DOHH2 (cell line): ENCODE data around the gene SMC3.

Source experiments
- H3F3A ChIP-seq: fragments of 200-600 bp; sonication (generic), shearing (Covaris generic); 2 replicates; pipeline ENCODE4 v1.6.0; 2016; ENCODE audit warnings: antibody characterized with exemption, mild to moderate bottlenecking; ENCODE audit not compliant: control insufficient read depth, insufficient read depth
- H3K27ac ChIP-seq: fragments of 200-600 bp; sonication (generic); 2 replicates; pipeline ENCODE4 v1.5.1; 2014; ENCODE audit warnings: low read depth, mild to moderate bottlenecking, low read length, moderate library complexity
- H3K27me3 ChIP-seq: fragments of 200-600 bp; sonication (generic); 2 replicates; pipeline ENCODE4 v1.6.1; 2014; ENCODE audit warnings: mild to moderate bottlenecking, low read length, mixed read lengths; ENCODE audit not compliant: control insufficient read depth
- H3K36me3 ChIP-seq: fragments of 200-600 bp; sonication (generic); 2 replicates; pipeline ENCODE4 v1.6.1; 2014; ENCODE audit warnings: mild to moderate bottlenecking, low read length, moderate library complexity, mixed read lengths; ENCODE audit not compliant: control insufficient read depth
- H3K4me1 ChIP-seq: fragments of 200-600 bp; sonication (generic); 2 replicates; pipeline ENCODE4 v1.6.1; 2014; ENCODE audit warnings: mild to moderate bottlenecking, low read length, mixed read lengths; ENCODE audit not compliant: control insufficient read depth
- H3K4me2 ChIP-seq: fragments of 200-600 bp; sonication (generic); 2 replicates; pipeline ENCODE4 v1.6.0; 2014; ENCODE audit warnings: mild to moderate bottlenecking, low read length, moderate library complexity
- H3K4me3 ChIP-seq: fragments of 200-600 bp; sonication (generic); 2 replicates; pipeline ENCODE4 v1.5.1; 2014; ENCODE audit warnings: mild to moderate bottlenecking, low read length, mixed read lengths
- H3K79me2 ChIP-seq: fragments of 200-600 bp; sonication (generic); 2 replicates; pipeline ENCODE4 v1.6.1; 2014; ENCODE audit warnings: mild to moderate bottlenecking, low read length, mixed read lengths; ENCODE audit not compliant: control insufficient read depth
- H3K9me2 ChIP-seq: fragments of 200-600 bp; sonication (generic); replicated peaks from 2 replicates; pipeline ENCODE4 v1.6.1; 2014; ENCODE audit warnings: mild to moderate bottlenecking, low read length, mixed read lengths; ENCODE audit not compliant: control insufficient read depth
- H3K9me3 ChIP-seq: fragments of 200-600 bp; sonication (generic); 2 replicates; pipeline ENCODE4 v1.6.1; 2014; ENCODE audit warnings: antibody characterized with exemption, low read length, mixed read lengths; ENCODE audit not compliant: control insufficient read depth, insufficient read depth
- H4K20me1 ChIP-seq: fragments of 200-600 bp; sonication (generic); 2 replicates; pipeline ENCODE4 v1.6.0; 2014; ENCODE audit warnings: low read depth, mild to moderate bottlenecking, antibody characterized with exemption, low read length, moderate library complexity; ENCODE audit not compliant: control insufficient read depth, insufficient read depth
- EZH2phosphoT487 ChIP-seq: fragments of 200-600 bp; sonication (generic); IDR thresholded peaks from 2 replicates; pipeline ENCODE4 v1.6.1; 2017; ENCODE audit warnings: borderline replicate concordance, mild to moderate bottlenecking, antibody characterized with exemption, low read length, moderate library complexity, mixed read lengths
- TF ChIP-seq, protein P1 (sequence below): fragments of 200-600 bp; sonication (generic); IDR thresholded peaks from one replicate; pipeline ENCODE4 v1.5.1; 2014; ENCODE audit warnings: antibody characterized with exemption, mild to moderate bottlenecking, low read depth, low read length; ENCODE audit not compliant: poor library complexity, severe bottlenecking

The SMC3 gene

GRCh38 chr10:110629680-110630191, 62.2 kb downstream of the SMC3 start:
- no peaks in the 10 kb centered on the region for H3K4me1 ChIP-seq
- H3K9me2 ChIP-seq: no peaks in the 10 kb centered on the region

GRCh38 chr10:110631934-110632333, 64.4 kb downstream of the SMC3 start:
- TF ChIP-seq, protein P1, sequence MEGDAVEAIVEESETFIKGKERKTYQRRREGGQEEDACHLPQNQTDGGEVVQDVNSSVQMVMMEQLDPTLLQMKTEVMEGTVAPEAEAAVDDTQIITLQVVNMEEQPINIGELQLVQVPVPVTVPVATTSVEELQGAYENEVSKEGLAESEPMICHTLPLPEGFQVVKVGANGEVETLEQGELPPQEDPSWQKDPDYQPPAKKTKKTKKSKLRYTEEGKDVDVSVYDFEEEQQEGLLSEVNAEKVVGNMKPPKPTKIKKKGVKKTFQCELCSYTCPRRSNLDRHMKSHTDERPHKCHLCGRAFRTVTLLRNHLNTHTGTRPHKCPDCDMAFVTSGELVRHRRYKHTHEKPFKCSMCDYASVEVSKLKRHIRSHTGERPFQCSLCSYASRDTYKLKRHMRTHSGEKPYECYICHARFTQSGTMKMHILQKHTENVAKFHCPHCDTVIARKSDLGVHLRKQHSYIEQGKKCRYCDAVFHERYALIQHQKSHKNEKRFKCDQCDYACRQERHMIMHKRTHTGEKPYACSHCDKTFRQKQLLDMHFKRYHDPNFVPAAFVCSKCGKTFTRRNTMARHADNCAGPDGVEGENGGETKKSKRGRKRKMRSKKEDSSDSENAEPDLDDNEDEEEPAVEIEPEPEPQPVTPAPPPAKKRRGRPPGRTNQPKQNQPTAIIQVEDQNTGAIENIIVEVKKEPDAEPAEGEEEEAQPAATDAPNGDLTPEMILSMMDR: no peak
- no peak for TF ChIP-seq EZH2phosphoT487
- H3K4me3 ChIP-seq: no peak overlapping the region
- no peaks in the 10 kb centered on the region for H3K36me3 ChIP-seq
- H3K27me3 ChIP-seq: no peaks in the 10 kb centered on the region
- no peaks in the 10 kb centered on the region for H3K9me3 ChIP-seq
- H3K79me2 ChIP-seq: no peaks in the 10 kb centered on the region
- H3K4me1 ChIP-seq: no peaks in the 10 kb centered on the region
- H3K27ac ChIP-seq: no peak overlapping the region
- H3K9me2 ChIP-seq: no peaks in the 10 kb centered on the region
- H4K20me1 ChIP-seq: no peaks in the 10 kb centered on the region
- no peaks in the 10 kb centered on the region for H3F3A ChIP-seq
- H3K4me2 ChIP-seq: no peak overlapping the region

More at GRCh38 chr10:110629680-110630191, 62.2 kb downstream of the SMC3 start:
- no peak for TF ChIP-seq EZH2phosphoT487
- TF ChIP-seq, protein P1: no peak
- no peaks in the 10 kb centered on the region for H3F3A ChIP-seq
- no peaks in the 10 kb centered on the region for H3K79me2 ChIP-seq
- no peak overlapping the region for H3K4me3 ChIP-seq
- no peak overlapping the region for H3K4me2 ChIP-seq
- no peak overlapping the region for H3K27ac ChIP-seq
- H3K36me3 ChIP-seq: no peaks in the 10 kb centered on the region
- H3K9me3 ChIP-seq: no peaks in the 10 kb centered on the region
- no peaks in the 10 kb centered on the region for H3K27me3 ChIP-seq
- H4K20me1 ChIP-seq: no peaks in the 10 kb centered on the region

DNA sequence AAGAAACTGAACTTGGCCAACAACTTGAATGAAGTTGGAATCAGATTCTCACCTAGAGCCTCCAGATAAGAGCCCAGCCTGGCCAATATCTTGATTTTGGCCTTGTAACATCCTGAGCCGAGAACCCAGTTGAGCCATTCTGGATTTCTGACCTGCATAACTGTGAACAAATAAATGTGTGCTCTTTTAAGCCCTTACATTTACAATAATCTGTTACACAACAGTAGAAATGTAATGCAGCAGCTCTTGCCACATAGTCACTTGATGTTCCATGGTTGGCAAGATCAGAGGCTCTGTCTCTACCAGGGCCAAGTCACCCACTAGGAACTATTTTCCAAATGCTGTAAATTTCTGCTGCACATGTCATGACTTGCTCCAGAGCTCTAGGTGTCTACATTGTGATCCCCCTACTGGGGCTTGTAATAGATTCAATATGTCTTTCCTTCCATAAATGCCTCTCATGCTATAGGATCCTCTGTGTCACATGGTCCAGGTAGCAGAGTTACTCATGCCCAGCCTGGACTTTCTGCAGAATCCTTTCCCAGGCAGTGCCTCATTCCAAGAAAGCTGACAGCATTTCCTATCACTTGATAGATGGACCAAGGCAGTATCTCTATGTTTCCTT, 65.2 kb downstream of the SMC3 start:
- Histone ChIP-seq H3K79me2 (no peaks in the 10 kb centered on the region), H3K4me2 (no peak overlapping the region), H4K20me1 (no peaks in the 10 kb centered on the region), H3K9me2 (no peaks in the 10 kb centered on the region), H3F3A (no peaks in the 10 kb centered on the region), H3K9me3 (no peaks in the 10 kb centered on the region), H3K36me3 (no peaks in the 10 kb centered on the region), H3K4me3 (no peak overlapping the region), H3K27me3 (no peaks in the 10 kb centered on the region), H3K27ac (no peak overlapping the region), H3K4me1 (no peaks in the 10 kb centered on the region)
- TF ChIP-seq, protein P1: no peak
- TF ChIP-seq EZH2phosphoT487: no peak
